ENCODE results near the gene XYLT1.

Gene XYLT1

DNA sequence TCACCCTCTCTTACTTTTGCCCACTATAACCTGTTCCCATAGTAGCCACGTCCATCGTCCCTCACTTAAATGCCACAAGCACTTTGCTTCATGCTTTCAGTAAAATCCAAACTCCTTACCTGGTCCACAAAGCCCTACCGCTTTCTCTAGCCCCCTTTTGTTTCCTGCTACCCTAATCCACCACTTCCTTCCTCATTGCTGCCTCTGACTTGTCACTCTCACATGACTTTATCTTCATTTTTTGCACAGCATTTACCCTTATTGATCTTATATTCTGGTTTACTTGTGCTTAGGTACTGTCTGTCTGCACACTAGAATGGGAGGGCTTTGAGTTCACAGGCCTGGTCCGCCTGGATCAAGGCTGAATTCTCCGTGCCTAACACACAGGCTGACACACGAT lies 340.0 kb downstream of the XYLT1 start:
- no peak for DNase-seq

- no peak for DNase-seq
Measured at GRCh38 chr16:17129971-17130370, 340.8 kb downstream of the XYLT1 start.

DNA sequence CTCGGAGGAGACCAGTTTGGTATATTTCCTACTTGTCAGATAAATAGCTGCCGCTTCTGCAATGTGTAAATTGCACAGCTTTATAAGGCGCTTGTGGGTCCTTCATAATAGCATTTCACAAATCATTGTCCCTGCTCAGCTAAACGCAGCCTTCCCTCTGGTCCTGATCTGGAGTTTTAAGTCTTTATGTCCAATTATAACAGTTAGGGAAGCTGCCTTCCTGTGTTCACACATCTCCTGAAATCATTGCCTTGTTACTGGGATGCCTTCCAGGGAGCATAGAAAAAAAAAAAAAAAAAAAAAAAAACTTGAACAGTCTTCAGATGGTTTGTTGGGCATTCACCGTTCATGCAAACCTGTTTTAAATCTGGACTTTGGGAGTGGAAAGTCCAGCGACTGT lies 342.0 kb downstream of the XYLT1 start:
- no peak for DNase-seq

- DNase-seq = no peak
Measured at GRCh38 chr16:17126156-17126555, 344.6 kb downstream of the XYLT1 start.

DNA sequence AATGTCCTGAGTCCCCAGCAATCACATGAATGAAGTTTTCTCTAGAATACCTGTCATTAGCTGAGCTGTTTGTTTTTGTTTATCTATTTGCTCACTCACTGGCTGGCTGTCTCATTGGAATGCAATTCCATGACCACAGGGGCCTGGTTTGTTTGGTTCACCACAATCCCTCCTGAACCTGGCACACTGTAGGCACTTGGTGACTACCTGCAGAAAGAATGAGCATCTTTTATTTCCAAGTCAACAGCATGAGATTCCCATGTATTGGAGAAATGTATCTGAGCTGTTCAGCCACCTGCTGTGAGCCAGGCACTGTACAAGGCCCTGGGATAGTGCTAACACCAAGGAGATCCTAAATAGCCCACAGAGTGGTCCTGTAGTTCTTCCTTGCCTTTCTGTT lies 345.1 kb downstream of the XYLT1 start:
- DNase-seq = no peak

DNA sequence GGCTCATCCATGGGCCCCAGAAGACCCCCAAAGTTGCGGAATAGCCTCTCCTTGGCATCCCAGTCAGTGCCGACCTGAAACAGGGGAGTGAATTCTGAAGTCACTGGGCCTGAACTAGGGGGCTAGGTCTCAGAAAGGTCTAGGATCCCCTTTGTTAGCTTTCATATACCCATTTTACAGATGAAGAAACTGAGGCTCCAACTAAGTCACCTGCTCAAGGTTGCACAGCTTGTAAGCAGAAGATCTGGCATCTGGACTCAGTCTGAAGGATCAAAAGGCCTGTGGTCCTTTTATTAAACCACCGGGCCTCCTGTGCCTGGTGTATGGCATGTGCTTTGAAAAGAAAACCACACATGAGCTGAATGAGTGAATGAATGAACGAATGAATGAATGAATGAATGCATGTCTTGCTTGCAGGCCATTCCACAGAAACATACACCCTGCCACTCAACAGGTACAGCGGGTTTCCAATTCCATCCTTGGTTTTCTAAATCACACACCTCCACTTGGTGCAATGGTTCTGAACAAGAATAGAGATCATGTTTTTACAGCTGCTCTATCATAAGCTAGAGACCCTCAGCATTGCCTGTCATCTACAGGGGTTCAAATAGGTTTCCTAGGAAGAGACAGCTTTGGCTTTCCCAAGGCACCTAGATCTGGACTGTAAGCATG lies 352.7 kb downstream of the XYLT1 start:
- DNase-seq = no peak

- no peak for DNase-seq
Measured at GRCh38 chr16:17116595-17117322, 354.0 kb downstream of the XYLT1 start.

DNA sequence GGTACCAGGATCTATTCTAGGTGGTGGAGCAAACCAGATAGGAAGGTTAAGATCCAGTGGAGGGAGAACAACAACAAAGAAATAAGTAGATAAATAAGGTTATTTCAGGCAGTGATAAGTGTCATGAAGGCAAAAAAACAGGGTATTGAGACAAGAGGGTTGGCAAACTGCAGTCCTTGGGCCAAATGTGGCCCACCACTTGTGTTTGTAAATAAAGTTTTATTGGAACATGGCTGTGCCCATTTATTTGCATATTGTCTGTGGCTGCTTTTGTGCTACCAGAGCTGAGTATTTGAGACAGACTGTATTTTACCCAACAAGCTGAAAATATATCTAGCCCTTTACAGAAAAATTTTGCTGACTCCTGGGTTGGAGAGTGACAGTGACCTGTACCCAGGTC lies 361.3 kb downstream of the XYLT1 start:
- DNase-seq = no peak

DNA sequence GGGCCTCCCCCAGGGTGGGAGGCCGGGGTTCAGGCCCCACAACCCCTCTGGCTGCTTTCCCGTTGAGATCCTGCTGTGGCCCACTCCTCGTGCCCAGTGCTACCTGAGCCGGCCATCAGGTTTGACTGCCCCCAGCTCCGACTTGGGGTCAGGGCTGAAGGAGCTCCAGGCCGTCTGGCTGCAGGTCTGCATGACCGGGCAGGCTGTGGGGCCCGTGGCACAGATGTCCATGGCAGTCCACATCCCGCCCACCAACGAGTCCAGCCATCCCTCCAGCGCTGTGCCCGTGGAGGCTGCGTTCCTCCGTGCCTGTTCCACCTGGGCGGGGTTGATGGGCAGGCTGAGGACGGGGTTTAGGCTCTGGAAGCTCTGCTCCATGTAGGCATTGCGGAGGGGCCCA lies 362.2 kb downstream of the XYLT1 start:
- no peak for DNase-seq

DNA sequence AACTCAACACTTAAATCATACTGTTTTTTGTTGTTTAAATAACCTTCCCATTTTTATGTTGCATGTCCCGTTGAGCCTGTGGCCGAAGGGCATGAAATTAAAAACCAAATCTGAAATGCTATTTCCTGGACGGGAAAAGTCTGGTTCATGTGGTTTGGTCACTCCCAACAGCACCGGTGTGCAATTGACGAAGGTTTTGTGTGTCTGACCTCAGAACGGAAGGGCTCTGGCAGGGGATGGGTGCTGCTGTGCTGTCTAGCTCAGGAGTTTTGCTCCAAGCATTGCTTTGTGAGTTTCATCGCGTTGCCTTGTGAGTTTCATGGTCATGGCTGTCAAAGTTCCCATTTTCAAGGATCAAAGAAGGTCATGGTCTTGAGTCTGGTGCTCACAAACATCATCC lies 363.3 kb downstream of the XYLT1 start:
- DNase-seq = no peak

GRCh38 chr16:17106243-17106791 lies 364.4 kb downstream of the XYLT1 start:
- DNase-seq = no peak

GRCh38 chr16:17105239-17105797 lies 365.4 kb downstream of the XYLT1 start:
- DNase-seq = no peak

- DNase-seq = no peak
Measured at GRCh38 chr16:17104654-17105053, 366.1 kb downstream of the XYLT1 start.

DNA sequence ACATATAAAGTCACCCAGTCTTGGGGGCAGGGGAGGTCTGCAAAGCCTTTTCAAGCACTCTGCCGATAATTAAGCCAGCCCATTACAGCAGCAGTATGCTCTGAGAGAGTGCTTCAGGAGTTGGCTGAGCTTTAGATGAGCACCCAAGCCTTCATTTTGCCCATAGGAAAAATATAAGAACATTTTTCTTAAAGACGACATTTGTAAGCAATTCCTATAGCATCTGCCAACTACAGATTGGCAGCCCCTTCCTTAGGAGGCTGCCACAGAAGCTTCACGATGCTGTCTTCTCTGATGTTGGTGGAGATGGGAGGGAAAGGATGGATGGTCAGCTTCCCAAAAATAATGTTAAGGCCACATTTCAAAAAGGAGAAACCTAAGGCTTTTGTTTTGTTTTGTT lies 367.5 kb downstream of the XYLT1 start:
- no peak for DNase-seq

GRCh38 chr16:17101646-17102045 lies 369.1 kb downstream of the XYLT1 start:
- peak; percentile 39 for DNase-seq

DNA sequence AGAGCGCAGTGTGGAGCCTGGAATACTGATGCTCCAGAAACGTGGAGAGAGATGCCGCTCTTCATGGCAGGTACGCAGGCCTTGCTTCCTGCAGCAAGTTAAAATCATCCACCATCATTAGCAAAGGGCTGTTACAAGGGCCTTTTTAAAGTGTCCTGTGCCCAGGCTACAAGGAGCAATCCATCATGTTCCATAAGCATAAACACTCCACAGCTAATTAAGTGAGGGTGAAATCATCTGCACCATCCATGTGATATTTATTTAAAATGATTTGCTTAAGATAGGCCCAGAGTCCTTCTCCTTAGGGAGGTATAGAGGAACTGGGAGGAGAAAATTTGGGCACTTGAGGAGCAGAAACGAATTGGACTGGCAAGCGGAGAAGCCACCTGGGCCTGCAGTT lies 372.1 kb downstream of the XYLT1 start:
- DNase-seq = no peak

DNA sequence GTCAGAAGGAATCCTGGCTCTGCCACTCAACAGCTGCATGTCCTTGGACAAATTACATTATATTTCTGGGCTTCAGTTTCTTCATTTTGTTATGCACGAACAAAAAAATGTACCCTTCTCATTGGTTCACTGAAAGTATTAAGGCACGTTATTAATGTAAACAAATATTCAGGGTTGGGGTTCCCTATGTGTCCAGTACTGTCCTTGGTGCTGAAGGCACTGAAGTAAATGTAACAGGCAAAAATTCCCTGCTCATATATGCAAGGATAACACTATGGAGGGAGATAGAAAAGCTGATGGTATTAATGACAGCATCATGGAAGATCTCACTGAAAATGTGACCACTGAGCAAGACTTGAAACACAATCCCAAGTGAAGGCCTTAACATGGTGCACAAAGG lies 386.6 kb downstream of the XYLT1 start:
- no peak for DNase-seq

- no peak for DNase-seq
Measured at GRCh38 chr16:17083628-17084027, 387.1 kb downstream of the XYLT1 start.

GRCh38 chr16:17082095-17082882 lies 388.5 kb downstream of the XYLT1 start:
- no peak for DNase-seq

DNA sequence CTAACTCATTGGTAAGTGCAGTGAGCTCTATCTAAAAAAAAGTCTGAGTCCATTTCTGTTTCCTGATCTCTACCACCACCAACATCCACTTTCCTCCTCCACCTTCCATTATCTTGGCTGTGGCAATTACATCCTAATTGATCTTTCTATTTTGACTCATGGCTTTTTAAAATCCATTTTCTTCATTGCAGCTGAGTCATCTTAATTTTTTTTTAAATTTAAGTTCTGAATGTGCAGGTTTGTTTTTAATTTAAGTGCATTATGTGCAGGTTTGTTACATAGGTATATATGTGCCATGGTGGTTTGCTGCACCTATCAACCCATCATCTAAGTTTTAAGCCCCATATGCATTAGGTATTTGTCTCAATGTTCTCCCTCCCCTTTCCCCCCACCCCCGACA lies 390.7 kb downstream of the XYLT1 start:
- no peak for DNase-seq

GRCh38 chr16:17078931-17079631 lies 391.7 kb downstream of the XYLT1 start:
- peak; percentile 49 for DNase-seq

GRCh38 chr16:17076818-17077498 lies 393.8 kb downstream of the XYLT1 start:
- no peak for DNase-seq
